Sciatic nerve (tissue), 2 donors: ENCODE measurements around the gene PSMB8. TPM values are rescaled to one million over a fixed set of nuclear protein-coding genes. Genes with fewer than 3 reads are reported as not detected.
A peak's percentile ranks its signal among the peaks of the same experiment; 100 is the strongest.
"Not testable (repeated sequence)": the region's sequence is repeated elsewhere in the genome, so short reads cannot be mapped to it uniquely, and the experiment has no call there.

Source experiments
- ATAC-seq: fragments of 200-7000 bp; cut with Tn5 transposase; one replicate; pipeline ENCODE4 v1.9.1; 2020; ENCODE audit warnings: mild to moderate bottlenecking, moderate library complexity
- DNase-seq: peaks from one replicate; pipeline ENCODE4 v3.0.0-alpha.2; 2020; ENCODE audit warnings: low spot score
- intact Hi-C: fragments of 100-400 bp; cut with DNase I; formaldehyde crosslinking; loops from one replicate; pipeline ENCODE4 v1.14.2; 2022
- total RNA-seq: library from RNA; stranded (reverse); fragmentation: NEBNext Ultra II Directional; extraction: Animal tissue kit (Norgen Biotek cat#: 25700); gene quantifications from one replicate; pipeline ENCODE4 v1.2.1, GENCODE V29; 2021
- donor health status: DM: no; HTN: no; CAD: no.
- donor health status: DM: no; HTN: no; CAD: no.

Gene PSMB8
- total RNA-seq, 1 donor from 2014 or later: 39.3 TPM

DNA sequence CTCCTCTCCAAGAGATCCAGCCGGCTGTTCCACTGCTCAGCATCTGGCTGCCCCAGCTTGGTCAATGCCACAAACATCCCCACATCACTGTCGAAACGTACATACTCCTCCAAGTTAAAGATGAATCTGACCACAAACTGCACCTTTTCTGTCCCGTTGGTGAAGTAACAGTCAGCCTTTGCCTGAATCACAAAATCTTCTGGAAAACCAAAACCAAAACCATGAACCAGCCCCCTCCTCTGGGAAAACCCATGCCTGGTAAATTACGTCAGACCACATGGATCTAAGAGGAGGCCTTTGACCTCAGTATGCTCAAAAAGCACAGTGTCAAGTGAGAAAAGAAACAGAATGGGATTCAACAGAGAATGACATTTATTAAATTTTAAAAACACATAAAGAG, 28.7 kb downstream of the PSMB8 start:
- intact Hi-C loops: no loop called here

DNA sequence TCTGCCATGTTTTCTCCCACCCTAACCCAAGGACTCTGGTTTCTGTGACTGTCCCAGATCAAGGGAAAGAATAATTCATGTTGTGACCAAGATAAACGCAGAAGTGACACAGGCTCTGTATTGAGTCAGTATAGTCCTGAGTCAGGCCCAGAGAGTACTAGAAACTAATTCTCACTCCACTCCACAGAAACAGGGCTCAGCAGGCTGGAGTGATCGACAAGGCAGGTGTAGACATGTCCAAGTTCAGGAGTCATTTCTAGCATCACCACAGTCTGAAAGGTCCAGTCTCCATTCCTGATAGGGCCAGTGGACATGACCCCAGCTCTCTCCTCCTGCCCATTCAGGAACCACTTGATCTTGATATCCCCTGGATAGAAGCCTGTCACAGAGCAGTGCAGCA, 29.7 kb downstream of the PSMB8 start:
- no peak for ATAC-seq
- intact Hi-C loops: no loop called here
- no peak for DNase-seq

More for the DNA sequence above, 28.7 kb downstream of the PSMB8 start:
- DNase-seq (no peak), ATAC-seq (peak; percentile 87)

DNA sequence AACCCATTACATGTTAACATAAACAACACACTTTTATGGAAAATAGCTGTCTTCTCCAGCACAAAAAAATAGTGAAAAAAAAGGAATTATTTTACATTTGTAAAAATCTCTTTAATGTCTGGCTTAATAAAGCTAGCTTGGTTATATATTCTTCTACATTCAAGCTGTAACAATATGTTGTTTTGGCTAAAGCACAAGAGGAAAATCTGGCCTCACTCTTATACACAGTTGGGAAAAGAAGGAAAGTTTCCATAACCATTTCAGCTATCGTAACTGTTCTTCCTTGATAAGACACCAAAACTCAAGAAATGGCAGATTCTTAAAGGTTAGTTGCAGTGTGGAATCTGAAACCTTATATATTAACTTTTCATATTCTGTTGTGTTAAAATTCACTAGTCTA, 34.7 kb downstream of the PSMB8 start:
- no peak for ATAC-seq

DNA sequence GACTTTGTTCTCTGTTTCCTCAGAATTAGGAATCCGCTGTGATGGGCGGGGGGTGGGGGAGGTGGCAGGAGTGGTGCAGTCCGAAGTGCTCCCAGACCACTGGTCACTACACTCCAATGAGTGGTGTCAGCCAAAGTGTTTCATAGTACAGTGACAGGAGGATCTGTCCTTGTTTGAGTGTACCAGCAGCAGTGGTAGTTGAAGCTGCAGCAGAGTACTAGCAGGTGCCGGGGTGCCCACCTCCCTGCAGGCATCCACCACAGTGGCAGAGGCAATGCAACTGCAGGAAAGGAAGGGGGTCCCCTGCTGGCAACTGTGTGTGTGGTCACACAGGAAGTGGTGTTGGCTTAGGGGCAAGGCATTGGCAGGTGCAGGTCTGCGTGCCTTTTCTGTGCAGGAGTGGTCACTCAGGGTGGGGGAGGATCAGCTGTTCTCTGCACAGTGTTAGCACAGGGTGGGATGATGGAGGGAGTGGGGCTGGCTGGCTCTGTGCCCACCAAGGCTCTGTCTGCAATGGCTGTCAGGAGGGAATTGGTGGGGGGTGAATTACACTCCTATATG, 36.7 kb downstream of the PSMB8 start:
- ATAC-seq (no peak), DNase-seq (no peak)
- intact Hi-C loops: no loop called here

More for the DNA sequence above, 34.7 kb downstream of the PSMB8 start:
- intact Hi-C loops: no loop called here
- no peak for DNase-seq

DNA sequence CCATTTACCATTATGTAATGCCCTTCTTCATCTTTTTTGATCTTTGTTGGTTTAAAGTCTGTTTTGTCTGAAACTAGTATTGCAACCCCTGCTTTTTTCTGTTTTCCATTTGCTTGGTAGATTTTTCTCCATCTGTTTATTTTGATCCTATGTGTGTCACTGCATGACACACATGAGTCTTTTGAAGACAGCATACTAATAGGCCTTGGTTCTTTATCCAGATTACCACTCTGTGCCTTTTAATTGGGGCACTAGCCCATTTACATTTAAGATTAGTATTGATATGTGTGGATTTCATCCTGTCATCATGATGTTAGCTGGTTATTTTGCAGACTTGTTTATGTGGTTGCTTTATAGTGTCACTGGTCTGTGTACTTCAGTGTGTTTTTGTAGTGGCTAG, 38.4 kb downstream of the PSMB8 start:
- intact Hi-C loops, ATAC-seq, DNase-seq: not testable (repeated sequence)

DNA sequence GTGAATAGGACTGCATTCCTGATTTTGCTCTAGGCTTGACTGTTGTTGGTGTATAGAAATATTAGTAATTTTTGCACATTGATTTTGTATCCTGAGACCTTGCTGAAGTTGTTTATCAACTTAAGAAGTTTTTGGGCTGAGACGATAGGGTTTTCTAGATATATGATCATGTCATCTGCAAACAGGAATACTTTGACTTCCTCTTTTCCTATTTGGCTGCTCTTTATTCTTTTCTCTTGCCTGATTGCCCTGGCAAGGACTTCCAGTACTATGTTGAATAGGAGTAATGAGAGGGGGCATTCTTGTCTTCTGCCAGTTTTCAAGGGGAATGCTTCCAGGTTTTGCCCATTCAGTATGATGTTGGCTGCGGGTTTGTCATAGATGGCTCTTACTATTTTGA, 40.4 kb downstream of the PSMB8 start:
- intact Hi-C loops: no loop called here
- DNase-seq (no peak), ATAC-seq (no peak)

DNA sequence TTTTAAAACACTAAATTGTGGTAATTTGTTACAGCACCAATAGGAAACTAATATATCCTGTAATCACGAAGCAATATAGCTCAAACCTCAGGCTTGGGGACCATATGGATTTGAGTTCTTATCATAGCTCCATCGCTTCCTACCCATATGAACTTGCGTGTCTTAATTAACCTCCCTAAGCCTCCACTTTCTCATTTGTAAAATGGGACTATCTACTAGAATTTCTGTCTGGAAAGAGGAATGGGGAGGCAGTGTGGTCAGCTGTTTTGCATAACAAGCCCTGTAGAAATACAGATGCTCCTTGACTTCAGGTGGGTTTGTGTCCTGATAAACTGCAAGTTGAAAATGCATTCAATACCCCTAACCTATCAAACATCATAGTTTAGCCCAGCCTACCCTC, 44.1 kb downstream of the PSMB8 start:
- ATAC-seq (no peak), DNase-seq (no peak)
- intact Hi-C loops: loop anchor here (10.0 kb wide), 1 partner anchor 385 kb away; no protein-coding TSS in a partner anchor

DNA sequence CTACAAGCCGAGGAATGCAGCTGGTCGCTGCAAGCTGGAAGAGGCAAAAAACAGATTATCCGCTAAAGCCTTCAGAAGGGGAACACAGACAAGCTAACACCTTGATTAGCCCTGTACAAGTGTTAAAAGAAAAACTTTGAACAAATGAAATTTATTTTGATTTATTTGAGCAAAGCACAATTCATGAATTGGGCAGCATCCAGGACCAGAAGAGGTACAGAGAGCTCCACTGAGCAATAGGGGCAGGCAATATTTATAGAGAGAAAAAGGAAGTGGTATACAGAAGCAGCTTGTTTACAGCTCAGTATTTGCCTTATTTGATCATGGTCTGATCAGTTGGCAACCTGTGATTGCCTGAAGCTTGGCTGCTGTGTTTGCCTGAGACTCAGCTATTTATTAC, 44.7 kb downstream of the PSMB8 start:
- DNase-seq: no peak
- ATAC-seq: no peak
- intact Hi-C loops: loop anchor here (10.0 kb wide), 1 partner anchor 384 kb away; no protein-coding TSS in a partner anchor

DNA sequence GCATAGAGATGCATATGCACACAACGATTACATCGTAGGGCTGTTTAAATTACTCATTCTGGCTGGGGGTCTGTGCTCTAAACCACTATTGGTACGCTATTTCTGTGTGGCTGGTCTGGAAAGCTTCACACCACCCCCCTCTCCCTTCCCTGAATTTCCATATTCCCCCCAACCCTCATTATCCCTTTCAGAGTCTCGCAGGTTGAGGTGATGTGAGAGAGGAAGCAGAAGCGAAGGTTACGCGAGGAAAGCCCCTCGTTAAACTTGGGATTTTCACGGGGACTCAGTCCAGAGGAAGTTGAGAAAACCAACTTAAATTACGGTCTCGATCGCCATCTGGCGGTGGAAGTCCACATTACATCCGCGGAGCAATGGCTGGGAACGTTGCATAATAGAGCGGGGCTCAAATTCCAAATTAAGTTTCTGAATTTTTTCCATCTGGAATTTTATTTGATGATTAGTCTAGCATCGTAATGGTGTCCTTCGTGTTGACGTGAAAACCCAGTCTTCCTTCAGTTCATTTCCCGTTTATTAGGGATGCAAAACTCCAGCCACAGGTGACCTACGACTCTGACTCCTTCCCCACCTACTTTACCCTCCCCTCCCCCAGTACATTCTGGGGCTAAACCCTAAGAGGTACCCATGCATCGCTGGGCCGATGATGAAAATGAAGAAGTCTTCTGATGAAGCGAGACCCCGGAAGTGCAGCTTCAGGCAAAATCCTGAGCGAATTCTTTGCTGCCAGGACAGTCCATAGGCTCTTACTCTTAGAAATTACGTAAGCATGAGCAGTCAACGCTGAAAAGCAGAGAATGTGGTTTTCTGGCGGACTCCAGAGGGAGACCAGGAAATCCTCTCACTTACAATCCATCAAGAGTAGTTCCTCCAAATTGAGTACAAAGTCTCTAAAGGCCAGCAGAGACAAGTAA, 46.7 kb downstream of the PSMB8 start:
- ATAC-seq: peak; percentile 90
- intact Hi-C loops: loop anchor here (10.0 kb wide), 1 partner anchor 382 kb away; no protein-coding TSS in a partner anchor
- peak; percentile 93 for DNase-seq

DNA sequence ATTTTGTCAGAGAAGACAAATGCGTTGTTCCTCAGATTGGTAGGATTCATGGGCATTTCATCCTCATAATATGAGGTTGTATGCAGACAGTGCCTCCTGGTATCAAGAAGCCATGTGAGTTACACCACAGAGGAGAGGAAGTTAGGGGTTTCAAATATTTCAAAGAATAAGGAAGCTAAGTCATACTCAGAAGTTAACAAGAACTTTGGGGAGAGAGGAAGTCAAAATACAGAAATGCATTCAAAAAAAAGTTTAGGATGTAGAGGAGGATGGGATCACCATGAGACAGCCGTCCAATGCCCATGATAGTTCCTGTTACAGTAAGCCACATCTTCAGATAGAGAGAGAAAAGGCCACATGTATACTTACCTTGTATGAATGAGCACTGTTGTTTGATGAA, 49.3 kb downstream of the PSMB8 start:
- DNase-seq: no peak
- intact Hi-C loops: loop anchor here (10.0 kb wide), 1 partner anchor 380 kb away; no protein-coding TSS in a partner anchor
- peak; percentile 58 for ATAC-seq

DNA sequence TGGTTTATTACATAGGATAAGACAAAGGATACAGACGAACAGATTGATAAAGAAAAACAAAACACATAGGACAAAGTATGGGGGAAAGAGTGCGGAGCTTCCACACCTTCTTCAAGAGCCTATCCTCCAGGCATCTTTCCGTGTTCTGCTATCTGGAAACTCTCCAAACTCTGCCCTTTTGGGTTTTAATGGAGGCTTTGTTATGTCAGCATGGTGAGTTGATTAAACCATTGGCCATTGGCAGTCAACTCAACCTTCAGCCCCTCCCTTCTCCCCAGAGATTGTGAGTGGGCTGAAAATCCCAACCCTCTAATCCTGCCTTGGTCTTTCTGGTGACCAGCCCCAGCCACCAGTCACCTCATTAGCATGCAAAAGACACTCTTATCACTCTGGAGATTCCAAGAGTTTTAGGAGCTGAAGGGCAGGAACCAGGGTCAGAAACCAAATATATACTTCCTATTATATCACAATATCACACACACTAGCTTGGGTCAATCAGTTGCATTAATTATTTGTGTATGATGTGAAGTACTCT, 50.9 kb downstream of the PSMB8 start:
- no peak for DNase-seq
- ATAC-seq: no peak
- intact Hi-C loops: loop anchor here (10.0 kb wide), 1 partner anchor 378 kb away; no protein-coding TSS in a partner anchor

Other genes starting within 250 kb of the PSMB8 start
- 26.0 TPM for gene HLA-DQA1, start 206.6 kb downstream of the PSMB8 start, total RNA-seq
- 25.5 TPM for gene HLA-DQB1, start 177.4 kb downstream of the PSMB8 start, total RNA-seq
- 10.2 TPM for gene HLA-DQA2, start 102.7 kb downstream of the PSMB8 start, total RNA-seq
- 13.6 TPM for gene HLA-DQB2, start 80.5 kb downstream of the PSMB8 start, total RNA-seq
- gene HLA-DOB, start 27.0 kb downstream of the PSMB8 start, total RNA-seq: 1.8 TPM
- gene TAP2, start 5.3 kb downstream of the PSMB8 start, total RNA-seq: 26.3 TPM
- 32.8 TPM for gene TAP1, start 9.7 kb upstream of the PSMB8 start, total RNA-seq
- 41.1 TPM for gene PSMB9, start 10.1 kb upstream of the PSMB8 start, total RNA-seq
- gene HLA-DMB, start 97.0 kb upstream of the PSMB8 start, total RNA-seq: 46.9 TPM
- gene HLA-DMA, start 109.0 kb upstream of the PSMB8 start, total RNA-seq: 70.1 TPM
- 188 TPM for gene BRD2, start 124.5 kb upstream of the PSMB8 start, total RNA-seq
- 9.7 TPM for gene HLA-DOA, start 165.5 kb upstream of the PSMB8 start, total RNA-seq
- 141 TPM for gene HLA-DPA1, start 229.6 kb upstream of the PSMB8 start, total RNA-seq
- gene HLA-DPB1, start 231.9 kb upstream of the PSMB8 start, total RNA-seq: 138 TPM